GM10266 (cell line): ENCODE data around the gene YIF1A.
"Not testable (repeated sequence)": the region's sequence is repeated elsewhere in the genome, so short reads cannot be mapped to it uniquely, and the experiment has no call there.

Experiments
- DNase-seq: peaks from one replicate; pipeline ENCODE4 v3.0.0; 2012; ENCODE audit errors: extremely low spot score
- TF ChIP-seq, protein P1 (sequence below): IDR thresholded peaks from 2 replicates; pipeline ENCODE4 v1.5.1; 2012; ENCODE audit warnings: mild to moderate bottlenecking, low read depth; ENCODE audit not compliant: control insufficient read depth, insufficient read depth; ENCODE audit errors: missing control alignments

YIF1A gene

GRCh38 chr11:66281001-66281400, 7.9 kb downstream of the YIF1A start:
- no peak for DNase-seq
- TF ChIP-seq, protein P1, sequence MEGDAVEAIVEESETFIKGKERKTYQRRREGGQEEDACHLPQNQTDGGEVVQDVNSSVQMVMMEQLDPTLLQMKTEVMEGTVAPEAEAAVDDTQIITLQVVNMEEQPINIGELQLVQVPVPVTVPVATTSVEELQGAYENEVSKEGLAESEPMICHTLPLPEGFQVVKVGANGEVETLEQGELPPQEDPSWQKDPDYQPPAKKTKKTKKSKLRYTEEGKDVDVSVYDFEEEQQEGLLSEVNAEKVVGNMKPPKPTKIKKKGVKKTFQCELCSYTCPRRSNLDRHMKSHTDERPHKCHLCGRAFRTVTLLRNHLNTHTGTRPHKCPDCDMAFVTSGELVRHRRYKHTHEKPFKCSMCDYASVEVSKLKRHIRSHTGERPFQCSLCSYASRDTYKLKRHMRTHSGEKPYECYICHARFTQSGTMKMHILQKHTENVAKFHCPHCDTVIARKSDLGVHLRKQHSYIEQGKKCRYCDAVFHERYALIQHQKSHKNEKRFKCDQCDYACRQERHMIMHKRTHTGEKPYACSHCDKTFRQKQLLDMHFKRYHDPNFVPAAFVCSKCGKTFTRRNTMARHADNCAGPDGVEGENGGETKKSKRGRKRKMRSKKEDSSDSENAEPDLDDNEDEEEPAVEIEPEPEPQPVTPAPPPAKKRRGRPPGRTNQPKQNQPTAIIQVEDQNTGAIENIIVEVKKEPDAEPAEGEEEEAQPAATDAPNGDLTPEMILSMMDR: no peak

GRCh38 chr11:66280428-66280827, 8.5 kb downstream of the YIF1A start:
- DNase-seq: no peak
- TF ChIP-seq, protein P1: no peak

- DNase-seq: no peak
- TF ChIP-seq, protein P1: no peak
Observed at GRCh38 chr11:66279092-66279734, 9.7 kb downstream of the YIF1A start.

DNA sequence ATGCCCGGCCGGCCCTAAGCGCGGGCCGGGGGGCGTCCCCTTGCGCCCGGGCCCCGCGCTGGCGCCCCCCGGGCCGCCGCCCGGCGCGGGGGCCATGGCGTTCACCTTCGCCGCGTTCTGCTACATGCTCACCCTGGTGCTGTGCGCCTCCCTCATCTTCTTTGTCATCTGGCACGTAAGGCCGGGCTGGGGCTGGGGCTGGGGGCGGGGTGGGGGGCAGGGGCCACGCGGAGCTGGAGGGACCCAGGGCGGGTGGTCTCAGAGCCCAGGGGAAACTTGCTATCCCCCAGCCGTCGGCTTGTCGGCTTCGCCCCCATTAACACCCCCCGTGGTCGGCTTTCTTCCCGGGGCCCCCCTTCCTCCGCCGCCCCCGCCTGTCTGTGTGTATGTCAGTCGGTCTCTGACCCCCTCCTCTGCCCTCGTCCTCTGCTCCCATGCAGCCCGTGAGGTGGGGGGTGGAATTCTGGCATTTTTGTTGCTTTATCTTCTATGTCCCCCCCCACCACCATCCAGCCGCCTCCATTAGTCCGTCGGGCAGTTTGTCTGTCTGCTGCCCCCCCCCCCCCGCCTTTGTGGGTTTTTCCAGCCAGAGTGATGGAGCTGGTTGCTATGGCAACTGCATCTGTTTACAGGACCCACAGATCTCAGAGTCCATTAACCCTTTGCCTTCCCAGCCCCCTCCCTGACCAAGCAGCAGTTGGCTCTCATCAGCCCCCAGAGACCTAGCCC, 10.4 kb downstream of the YIF1A start:
- TF ChIP-seq, protein P1: no peak
- no peak for DNase-seq

DNA sequence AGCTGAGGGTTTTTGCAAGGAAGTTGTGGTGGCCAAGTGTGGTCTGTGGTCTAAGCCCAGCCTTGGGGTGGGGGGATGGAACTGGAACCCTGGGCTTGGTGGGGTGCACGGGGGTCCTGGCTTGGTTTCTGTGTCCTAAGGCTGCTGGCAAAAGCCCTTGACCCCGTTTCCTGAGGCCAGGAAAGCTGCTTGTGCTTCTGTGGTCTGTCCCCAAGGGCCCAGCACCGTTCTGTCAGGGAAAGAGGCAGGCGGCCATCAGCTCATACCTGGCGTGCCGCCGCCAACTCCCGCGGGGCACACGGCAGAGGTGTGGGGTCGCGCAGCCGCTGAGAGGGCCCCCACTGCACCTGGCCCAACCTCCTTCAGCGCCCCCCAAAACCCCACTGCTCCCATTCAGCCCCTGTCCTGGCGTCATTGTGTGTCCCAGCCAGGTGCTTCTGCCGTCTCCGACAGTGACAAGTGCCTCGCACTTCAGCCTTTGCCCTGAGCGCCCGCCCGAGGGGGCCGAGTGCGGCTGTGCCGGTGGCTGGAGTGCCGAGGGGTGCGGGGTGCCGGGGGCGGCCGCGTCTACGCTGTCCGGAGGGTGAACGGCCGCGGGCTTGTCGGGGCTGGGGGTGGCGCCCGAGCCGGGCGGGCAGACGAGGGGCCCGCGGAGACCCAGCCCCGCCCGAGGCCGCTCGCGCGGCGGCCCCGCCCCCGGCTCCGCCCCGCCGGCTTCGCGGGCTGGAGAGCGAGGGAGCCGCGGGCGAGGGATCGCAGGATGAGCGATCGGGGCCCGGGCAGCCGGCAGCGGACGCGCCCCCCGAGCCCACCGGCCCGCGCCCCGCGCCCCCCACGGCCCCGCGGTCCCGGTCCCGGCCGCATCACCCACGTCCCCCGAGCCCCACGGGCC, 11.2 kb downstream of the YIF1A start, which contains the start of gene CNIH2:
TSS of gene CNIH2 (plus strand) at position 705 of the 892 bp plus-strand sequence. CDS start 282 bp downstream, outside the sequence.
- TF ChIP-seq, protein P1: no peak
- peak; percentile 81 for DNase-seq

DNA sequence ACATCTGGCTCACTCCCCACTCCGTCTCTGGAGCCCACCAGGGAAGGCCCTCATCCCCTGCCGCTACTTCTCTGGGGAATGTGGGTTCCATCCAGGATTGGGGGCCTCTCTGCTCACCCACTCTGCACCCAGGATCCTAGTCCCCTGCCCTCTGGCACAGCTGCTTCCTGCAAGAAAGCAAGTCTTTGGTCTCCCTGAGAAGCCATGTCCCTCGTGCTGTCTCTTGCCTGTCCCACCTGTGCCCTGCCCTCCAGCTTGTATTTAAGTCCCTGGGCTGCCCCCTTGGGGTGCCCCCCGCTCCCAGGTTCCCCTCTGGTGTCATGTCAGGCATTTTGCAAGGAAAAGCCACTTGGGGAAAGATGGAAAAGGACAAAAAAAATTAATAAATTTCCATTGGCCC, 11.9 kb downstream of the YIF1A start:
- not testable (repeated sequence) for DNase-seq

- not testable (repeated sequence) for DNase-seq
Observed at GRCh38 chr11:66276619-66277018, 12.3 kb downstream of the YIF1A start.
